NCI-H82 treated with DMSO at 0.1 percent for 48 hours (cell line): ENCODE results near the gene SDS.

Source experiments
- DNase-seq: peaks from one replicate; lab custom pipeline; 2025; ENCODE audit not compliant: unreplicated experiment; lab: John Stamatoyannopoulos, UW

SDS gene

DNA sequence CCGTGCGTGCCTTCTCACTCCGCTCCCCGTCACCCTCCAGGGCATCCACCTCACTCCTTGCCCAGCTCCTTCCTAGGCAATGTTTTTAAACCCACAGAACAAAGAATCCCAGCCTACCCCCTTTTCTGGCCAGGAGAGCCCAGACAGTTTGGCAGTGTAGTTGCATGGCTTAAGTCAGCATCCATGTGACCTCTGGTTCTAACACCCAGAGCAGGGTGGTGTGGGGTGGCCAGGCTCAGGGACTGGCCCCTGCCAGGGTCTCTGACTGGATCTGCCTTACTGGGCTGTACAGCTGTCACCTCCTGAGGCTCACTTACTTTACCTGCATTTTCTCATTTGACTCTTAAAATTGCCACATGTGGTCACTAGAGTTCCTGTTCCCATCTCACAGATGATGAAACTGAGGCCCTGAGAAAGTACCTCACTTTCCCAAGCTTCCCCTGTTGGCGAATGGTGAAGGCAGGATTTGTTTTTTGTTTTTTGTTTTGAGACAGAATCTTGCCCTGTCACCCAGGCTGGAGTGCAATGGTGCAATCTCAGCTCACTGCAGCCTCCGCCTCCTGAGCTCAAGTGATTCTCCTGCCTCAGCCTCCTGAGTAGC, 18.3 kb downstream of the SDS start:
- no peak for DNase-seq

DNA sequence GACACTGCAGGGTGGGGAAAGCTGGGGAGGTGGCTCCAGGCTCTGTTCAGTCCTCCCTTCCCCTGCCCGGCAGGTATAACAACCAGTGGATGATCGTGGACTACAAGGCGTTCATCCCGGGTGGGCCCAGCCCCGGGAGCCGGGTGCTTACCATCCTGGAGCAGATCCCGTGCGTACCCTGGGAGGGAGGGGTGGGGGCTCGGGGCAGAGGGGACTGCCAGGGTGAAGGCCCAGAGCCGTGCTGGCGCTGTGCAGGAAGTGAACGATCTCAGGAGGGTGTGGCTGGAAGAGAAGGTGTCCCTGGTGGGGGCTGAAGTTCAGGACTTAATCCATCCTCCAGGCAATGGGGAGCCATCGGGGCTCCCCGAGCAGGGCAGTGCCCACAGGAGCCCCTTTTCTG, 18.9 kb downstream of the SDS start:
- DNase-seq = no peak

GRCh38 chr12:113382206-113382605, 21.5 kb downstream of the SDS start:
- no peak for DNase-seq

GRCh38 chr12:113381220-113381619, 22.5 kb downstream of the SDS start:
- no peak for DNase-seq

DNA sequence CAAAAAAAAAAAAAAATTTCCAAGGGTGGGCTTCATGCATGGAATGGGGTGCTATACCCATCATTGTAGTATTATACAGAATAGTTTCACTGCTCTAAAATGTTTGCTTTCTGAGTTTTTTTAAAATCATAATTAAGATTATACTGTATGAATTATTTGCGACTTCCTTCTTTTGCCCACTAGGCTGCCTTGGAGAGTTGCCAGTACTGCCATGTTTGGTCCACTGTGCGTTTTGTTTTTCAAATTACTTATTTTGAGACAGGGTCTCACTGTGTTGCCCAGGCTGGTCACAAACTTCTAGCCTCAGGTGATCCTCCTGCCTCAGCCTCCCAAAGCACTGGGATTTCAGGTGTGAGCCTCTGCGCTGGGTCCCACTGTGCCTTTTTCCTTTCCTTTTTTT, 25.4 kb downstream of the SDS start:
- no peak for DNase-seq

- no peak for DNase-seq
Observed at GRCh38 chr12:113374823-113375428, 28.8 kb downstream of the SDS start.

DNA sequence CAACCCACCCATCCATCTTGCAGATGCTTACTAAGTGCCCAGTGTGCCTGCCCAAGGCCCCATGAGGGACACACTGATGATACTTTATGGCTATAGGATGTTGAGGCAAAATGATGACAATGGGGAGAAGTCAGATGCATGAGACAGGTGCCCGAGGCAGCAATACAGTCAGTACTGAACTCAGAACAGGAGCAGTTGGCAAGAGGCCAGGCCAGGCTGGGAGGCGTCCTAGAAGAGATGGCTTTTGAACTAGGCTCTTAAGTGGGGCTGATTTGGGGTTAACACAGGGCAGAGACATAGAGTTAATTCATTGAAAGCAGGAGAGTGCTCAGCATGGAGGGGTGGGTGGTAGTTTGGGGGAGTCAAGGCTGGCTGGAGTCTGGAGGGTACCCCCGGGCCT, 29.7 kb downstream of the SDS start:
- no peak for DNase-seq

- DNase-seq = no peak
Observed at GRCh38 chr12:113373440-113373839, 30.2 kb downstream of the SDS start.

DNA sequence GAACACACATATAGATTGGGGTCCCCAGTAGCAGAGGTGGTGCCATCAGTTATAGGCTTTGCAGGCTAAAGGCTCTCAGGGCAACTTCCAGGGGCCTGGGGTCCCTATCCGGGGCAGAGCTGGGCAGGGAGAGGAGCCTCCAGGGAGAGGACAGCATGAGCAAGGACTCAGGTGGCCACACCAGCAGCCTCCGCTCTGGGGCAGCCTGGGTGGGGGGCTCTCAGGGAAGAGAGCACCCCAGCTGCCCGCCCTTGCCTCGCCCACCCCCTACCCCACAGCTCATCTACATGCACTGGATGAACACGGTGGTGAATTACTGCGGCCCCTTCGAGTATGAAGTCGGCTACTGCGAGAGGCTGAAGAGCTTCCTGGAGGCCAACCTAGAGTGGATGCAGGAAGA, 31.3 kb downstream of the SDS start:
- DNase-seq = no peak

DNA sequence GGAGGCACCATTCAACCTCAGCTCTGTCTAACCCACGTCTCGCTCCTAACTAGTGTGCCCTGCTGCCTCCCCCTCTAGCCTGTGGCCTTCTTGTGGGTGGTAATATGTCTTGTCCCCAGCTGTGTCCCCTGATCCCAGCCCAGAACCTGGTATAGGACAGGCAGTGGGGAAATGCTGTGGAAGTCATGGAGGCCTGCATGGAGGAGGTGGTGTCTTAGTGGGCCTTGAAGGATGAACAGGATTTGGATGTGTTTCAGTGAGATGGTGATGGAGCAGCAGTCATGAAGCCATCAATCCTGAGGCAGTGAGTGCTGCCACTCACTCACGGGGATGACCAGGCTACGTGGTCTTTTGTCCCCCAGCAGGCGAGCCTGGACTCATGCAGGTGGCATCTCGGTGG, 31.9 kb downstream of the SDS start:
- DNase-seq = no peak

DNA sequence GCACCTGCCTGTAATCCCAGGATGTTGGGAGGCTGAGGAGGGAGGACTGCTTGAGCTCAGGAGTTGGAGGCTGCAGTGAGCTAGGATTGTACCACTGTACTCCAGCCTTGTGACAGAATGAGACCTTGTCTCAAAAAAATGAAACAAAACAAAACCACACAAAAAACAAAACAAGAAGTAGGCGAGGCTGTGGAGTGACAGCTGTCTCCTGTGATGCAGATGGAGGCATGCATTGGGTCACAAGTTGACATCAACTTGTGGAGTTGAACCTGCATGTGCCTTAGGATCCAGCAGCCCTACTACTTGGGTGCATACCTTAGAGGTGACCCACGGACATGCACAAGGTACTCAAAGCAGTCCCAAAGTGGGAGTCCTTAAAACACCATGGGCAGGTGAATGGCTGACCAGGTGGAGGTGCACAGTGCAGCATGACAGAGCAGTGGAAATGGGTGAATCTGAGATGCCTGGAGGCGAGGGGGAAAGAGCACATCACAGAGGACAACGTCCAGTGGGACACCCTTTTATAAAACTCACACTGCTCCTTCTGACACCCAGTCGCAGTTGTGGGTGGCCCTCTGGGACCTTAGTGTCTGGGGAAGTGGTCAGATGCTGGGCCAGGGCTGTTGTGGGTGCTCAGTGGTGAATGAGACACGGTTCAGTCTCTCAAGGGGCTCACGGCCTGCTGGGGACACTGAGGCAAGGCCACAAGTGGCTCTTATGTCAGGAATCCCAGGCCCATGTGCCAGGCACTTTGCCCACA, 32.6 kb downstream of the SDS start:
- no peak for DNase-seq

DNA sequence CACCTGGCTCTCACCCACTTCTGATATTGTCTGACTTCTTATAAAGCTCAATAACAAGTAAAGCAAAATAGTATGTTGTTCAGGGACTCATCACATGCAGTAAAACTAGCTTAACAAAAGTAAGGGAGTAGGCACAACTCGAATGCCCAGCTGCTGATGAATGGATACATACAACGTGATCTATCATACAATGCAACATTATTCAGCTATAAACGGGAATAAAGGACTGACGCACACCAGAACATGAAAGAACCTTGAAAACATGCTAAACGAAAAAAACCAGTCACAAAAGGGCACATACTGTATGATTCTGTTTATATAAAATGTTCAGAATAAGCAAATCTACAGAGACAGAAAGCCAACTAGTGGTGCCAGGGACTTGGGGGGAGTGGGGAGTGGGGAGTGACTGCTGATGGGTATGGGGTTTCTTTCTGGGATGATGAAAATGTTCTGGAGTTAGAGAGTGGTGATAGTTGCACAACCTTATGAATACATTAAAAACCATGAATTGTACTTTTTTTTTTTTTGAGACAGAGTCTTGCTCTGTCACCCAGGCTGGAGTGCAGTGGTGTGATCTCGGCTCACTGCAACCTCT, 34.2 kb downstream of the SDS start:
- DNase-seq = no peak

GRCh38 chr12:113368331-113368730, 35.4 kb downstream of the SDS start:
- DNase-seq = no peak

DNA sequence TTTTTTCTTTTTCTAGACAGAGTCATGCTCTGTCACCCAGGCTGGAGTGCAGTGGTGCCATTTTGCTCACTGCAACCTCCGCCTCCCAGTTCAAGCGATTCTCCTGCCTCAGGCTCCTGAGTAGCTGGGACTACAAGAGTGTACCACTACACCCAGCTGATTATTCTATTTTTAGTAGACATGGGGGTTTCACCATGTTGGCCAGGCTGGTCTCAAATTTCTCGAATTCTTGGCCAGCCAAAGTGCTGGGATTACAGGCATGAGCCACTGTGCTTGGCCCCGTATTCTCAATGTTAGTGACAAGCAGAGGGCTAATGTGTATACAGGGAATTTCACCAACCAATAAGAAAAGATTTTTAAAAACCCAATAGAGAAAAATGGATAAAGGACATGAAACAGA, 36.9 kb downstream of the SDS start:
- DNase-seq = no peak

GRCh38 chr12:113365639-113366395, 37.9 kb downstream of the SDS start:
- no peak for DNase-seq

GRCh38 chr12:113364698-113365097, 39.0 kb downstream of the SDS start:
- no peak for DNase-seq

GRCh38 chr12:113361574-113362370, 41.9 kb downstream of the SDS start:
- DNase-seq = no peak

DNA sequence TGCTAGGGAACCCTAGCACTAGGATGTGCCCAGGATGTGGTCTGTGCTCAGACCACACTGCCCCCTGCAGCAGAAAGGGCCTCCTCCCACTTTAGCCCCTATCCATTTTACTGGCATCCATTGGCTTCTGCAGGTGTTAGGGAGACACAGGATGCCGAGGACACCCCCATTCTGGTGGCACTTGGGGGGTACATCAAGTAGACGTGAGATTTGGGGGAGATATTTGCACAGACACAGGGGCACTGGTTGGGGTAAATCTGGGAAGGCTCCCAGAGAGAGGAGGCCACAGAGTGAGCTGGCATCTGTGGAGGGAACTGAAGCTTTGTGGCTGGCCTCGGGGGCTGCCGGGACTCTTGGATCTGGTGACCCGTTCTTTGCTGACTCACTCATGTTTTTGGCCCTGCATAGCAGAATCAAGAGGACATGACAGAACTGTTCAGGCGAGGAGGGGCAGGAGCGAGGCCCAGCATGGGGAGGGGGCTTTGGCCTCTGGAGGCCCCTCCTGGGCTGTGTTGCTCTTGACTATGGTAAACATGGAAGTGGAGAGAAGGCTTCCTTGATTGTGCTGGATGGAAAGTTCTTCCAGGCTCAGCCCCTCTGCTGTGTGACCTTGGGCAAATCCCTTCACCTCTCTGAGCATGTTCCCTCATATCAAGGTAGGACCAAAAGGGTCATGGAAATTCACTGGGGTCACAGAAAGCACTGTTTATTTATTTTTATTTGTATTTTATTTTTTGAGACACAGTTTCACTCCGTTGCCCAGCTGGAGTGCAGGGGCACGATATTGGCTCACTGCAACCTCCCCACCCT, 43.5 kb downstream of the SDS start:
- no peak for DNase-seq

- DNase-seq = no peak
Observed at GRCh38 chr12:113359133-113359938, 44.4 kb downstream of the SDS start.
